Loucy (cell line): ENCODE data around the gene SLC25A21.

ENCODE experiments used
- H2AFZ ChIP-seq: fragments of 200-600 bp; sonication (generic); 2 replicates; pipeline ENCODE4 v1.6.0; 2016; ENCODE audit warnings: antibody characterized with exemption, mild to moderate bottlenecking, low read length, moderate library complexity
- H3F3A ChIP-seq: fragments of 200-600 bp; 2 replicates; pipeline ENCODE4 v1.6.0; 2016; ENCODE audit warnings: antibody characterized with exemption, low read depth, mild to moderate bottlenecking
- H3K27me3 ChIP-seq: fragments of 200-600 bp; sonication (generic); 2 replicates; pipeline ENCODE4 v1.6.1; 2014; ENCODE audit warnings: low read length, mild to moderate bottlenecking; ENCODE audit not compliant: insufficient read depth, poor library complexity, severe bottlenecking
- H3K36me3 ChIP-seq: fragments of 200-600 bp; sonication (generic); 2 replicates; pipeline ENCODE4 v1.6.1; 2016; ENCODE audit warnings: low read length; ENCODE audit not compliant: insufficient read depth
- H3K4me1 ChIP-seq: fragments of 200-600 bp; sonication (generic); 2 replicates; pipeline ENCODE4 v1.5.1; 2014; ENCODE audit warnings: low read length, mild to moderate bottlenecking; ENCODE audit not compliant: insufficient read depth, poor library complexity, severe bottlenecking
- H3K4me2 ChIP-seq: fragments of 200-600 bp; sonication (generic); 2 replicates; pipeline ENCODE4 v1.6.0; 2014; ENCODE audit warnings: antibody characterized with exemption, low read length, low read depth, mild to moderate bottlenecking; ENCODE audit not compliant: poor library complexity, severe bottlenecking
- H3K4me3 ChIP-seq: fragments of 200-600 bp; sonication (generic); 2 replicates; pipeline ENCODE4 v1.5.1; 2014; ENCODE audit warnings: low read length, mild to moderate bottlenecking, mixed read lengths; ENCODE audit not compliant: poor library complexity, severe bottlenecking
- H3K79me2 ChIP-seq: fragments of 200-600 bp; sonication (generic); 2 replicates; pipeline ENCODE4 v1.6.1; 2014; ENCODE audit warnings: low read length; ENCODE audit not compliant: insufficient read depth
- H3K9ac ChIP-seq: fragments of 200-600 bp; sonication (generic); 2 replicates; pipeline ENCODE4 v1.6.0; 2014; ENCODE audit warnings: mild to moderate bottlenecking, low read depth, low read length, moderate library complexity; ENCODE audit not compliant: poor library complexity, severe bottlenecking
- H3K9me2 ChIP-seq: fragments of 200-600 bp; sonication (generic); replicated peaks from 2 replicates; pipeline ENCODE4 v1.6.1; 2016; ENCODE audit warnings: low read depth, low read length, mixed read lengths
- H3K9me3 ChIP-seq: fragments of 200-600 bp; sonication (generic); 2 replicates; pipeline ENCODE4 v1.6.1; 2014; ENCODE audit warnings: mild to moderate bottlenecking, antibody characterized with exemption, low read length, low read depth; ENCODE audit not compliant: insufficient read depth
- H4K20me1 ChIP-seq: fragments of 200-600 bp; sonication (generic); 2 replicates; pipeline ENCODE4 v1.6.0; 2014; ENCODE audit warnings: antibody characterized with exemption, low read length, mild to moderate bottlenecking; ENCODE audit not compliant: insufficient read depth, poor library complexity, severe bottlenecking
- CTCF ChIP-seq: fragments of 200-600 bp; sonication (generic); conservative IDR thresholded peaks from 2 replicates; pipeline ENCODE4 v1.5.1; 2014; ENCODE audit warnings: mild to moderate bottlenecking, antibody characterized with exemption, low read length
- EZH2phosphoT487 ChIP-seq: fragments of 200-600 bp; IDR thresholded peaks from 2 replicates; pipeline ENCODE4 v1.6.1; 2018; ENCODE audit warnings: antibody characterized with exemption, mild to moderate bottlenecking, moderate library complexity, borderline replicate concordance

SLC25A21 gene

DNA sequence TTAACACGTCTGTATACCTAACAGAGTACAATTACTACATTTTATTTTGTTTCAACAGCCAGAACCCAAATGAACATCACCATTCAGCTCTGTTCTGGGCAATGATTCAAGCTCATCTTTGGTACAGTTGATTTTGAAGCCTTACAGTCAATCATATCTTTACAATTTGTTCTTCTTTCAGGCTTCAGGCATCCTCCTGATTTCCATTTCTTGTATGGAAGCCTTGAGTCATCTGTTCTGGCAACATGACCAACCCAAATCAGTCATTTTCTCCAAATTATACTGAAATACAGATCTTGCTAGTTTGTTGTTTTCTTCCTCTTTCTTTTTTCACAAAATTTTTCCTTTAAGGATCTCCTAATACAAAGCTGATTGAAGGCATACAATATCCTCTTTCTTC lies 430.5 kb downstream of the SLC25A21 start:
- Histone ChIP-seq H2AFZ (no peak overlapping the region), H3K9me3 (no peaks in the 10 kb centered on the region), H3K79me2 (no peaks in the 10 kb centered on the region), H3K27me3 (no peaks in the 10 kb centered on the region), H3F3A (no peaks in the 10 kb centered on the region), H3K4me2 (no peak overlapping the region), H3K9ac (no peak overlapping the region), H4K20me1 (no peaks in the 10 kb centered on the region), H3K4me1 (no peaks in the 10 kb centered on the region), H3K9me2 (no peaks in the 10 kb centered on the region), H3K4me3 (no peak overlapping the region), H3K36me3 (no peaks in the 10 kb centered on the region)
- TF ChIP-seq CTCF: no peak
- TF ChIP-seq EZH2phosphoT487: no peak

- Histone ChIP-seq H2AFZ (no peak overlapping the region), H3F3A (no peaks in the 10 kb centered on the region), H3K9me2 (no peaks in the 10 kb centered on the region), H3K9ac (no peak overlapping the region), H3K79me2 (no peaks in the 10 kb centered on the region), H3K4me3 (no peak overlapping the region), H3K4me1 (no peaks in the 10 kb centered on the region), H3K27me3 (no peaks in the 10 kb centered on the region), H3K9me3 (no peaks in the 10 kb centered on the region), H3K36me3 (no peaks in the 10 kb centered on the region), H4K20me1 (no peaks in the 10 kb centered on the region), H3K4me2 (no peak overlapping the region)
- no peak for TF ChIP-seq CTCF
- TF ChIP-seq EZH2phosphoT487: no peak
These were observed 434.1 kb downstream of the SLC25A21 start for GRCh38 chr14:36738269-36738668.

- no peaks in the 10 kb centered on the region for H3K36me3 ChIP-seq
- H3K4me2 ChIP-seq: no peak overlapping the region
- H3K9me2 ChIP-seq: no peaks in the 10 kb centered on the region
- no peaks in the 10 kb centered on the region for H3F3A ChIP-seq
- TF ChIP-seq EZH2phosphoT487 (no peak), CTCF (no peak)
- no peak overlapping the region for H3K9ac ChIP-seq
- H3K4me3 ChIP-seq: no peak overlapping the region
- H4K20me1 ChIP-seq: no peaks in the 10 kb centered on the region
- no peaks in the 10 kb centered on the region for H3K27me3 ChIP-seq
- H3K79me2 ChIP-seq: no peaks in the 10 kb centered on the region
- H2AFZ ChIP-seq: no peak overlapping the region
- no peaks in the 10 kb centered on the region for H3K9me3 ChIP-seq
- H3K4me1 ChIP-seq: peaks cover 10% of the 10 kb centered on the region
These were observed 446.3 kb downstream of the SLC25A21 start for GRCh38 chr14:36726128-36726527.
